Neural cell (in vitro differentiated cells): ENCODE data around the gene TIGD1. TPM values are rescaled to one million over a fixed set of nuclear protein-coding genes. Genes with fewer than 3 reads are reported as not detected.

Experiments
- H2AFZ ChIP-seq: fragments of 200-600, 300-800 bp; sonication (generic), shearing (Covaris generic); 2 replicates; pipeline ENCODE4 v1.6.0; 2014; ENCODE audit warnings: low read depth, mild to moderate bottlenecking, antibody characterized with exemption, low read length, moderate library complexity
- H3F3A ChIP-seq: fragments of 200-600 bp; shearing (Covaris generic); 2 replicates; pipeline ENCODE4 v1.6.1; 2016; ENCODE audit warnings: mild to moderate bottlenecking, moderate library complexity, mixed read lengths, antibody characterized with exemption, low read length; ENCODE audit not compliant: insufficient read depth, poor library complexity, severe bottlenecking
- H3K27ac ChIP-seq: fragments of 200-600, 300-800 bp; sonication (generic), shearing (Covaris generic); 2 replicates; pipeline ENCODE4 v1.5.1; 2014; ENCODE audit warnings: mild to moderate bottlenecking, low read length, moderate library complexity
- H3K27me3 ChIP-seq: fragments of 300-800, 200-600 bp; sonication (generic), shearing (Covaris generic); 2 replicates; pipeline ENCODE4 v1.6.0; 2014; ENCODE audit warnings: mild to moderate bottlenecking, low read depth, low read length, moderate library complexity; ENCODE audit not compliant: insufficient read depth
- H3K36me3 ChIP-seq: fragments of 300-800, 200-600 bp; sonication (generic), shearing (Covaris generic); 2 replicates; pipeline ENCODE4 v1.5.1; 2014; ENCODE audit warnings: mild to moderate bottlenecking, antibody characterized with exemption, low read length, moderate library complexity; ENCODE audit not compliant: insufficient read depth
- H3K4me2 ChIP-seq: fragments of 300-800, 200-600 bp; sonication (generic), shearing (Covaris generic); 2 replicates; pipeline ENCODE4 v1.6.0; 2014; ENCODE audit warnings: mild to moderate bottlenecking, low read length
- H3K4me3 ChIP-seq: fragments of 300-800, 200-600 bp; sonication (generic), shearing (Covaris generic); 2 replicates; pipeline ENCODE4 v1.5.1; 2014; ENCODE audit warnings: mild to moderate bottlenecking, low read length, moderate library complexity
- H3K79me2 ChIP-seq: fragments of 200-600 bp; shearing (Covaris generic); replicated peaks from 2 replicates; pipeline ENCODE4 v1.6.0; 2014; ENCODE audit warnings: mild to moderate bottlenecking, low read length, moderate library complexity; ENCODE audit not compliant: insufficient read depth
- H3K9ac ChIP-seq: fragments of 300-800, 200-600 bp; sonication (generic), shearing (Covaris generic); 2 replicates; pipeline ENCODE4 v1.6.1; 2016; ENCODE audit warnings: mild to moderate bottlenecking, low read length, mixed read lengths
- H3K9me2 ChIP-seq: fragments of 200-600 bp; shearing (Covaris generic); 2 replicates; pipeline ENCODE4 v1.6.1; 2016; ENCODE audit warnings: mild to moderate bottlenecking, low read length, mixed read lengths; ENCODE audit not compliant: insufficient read depth
- H3K9me3 ChIP-seq: fragments of 200-600, 300-800 bp; sonication (generic), shearing (Covaris generic); 2 replicates; pipeline ENCODE4 v1.6.1; 2016; ENCODE audit warnings: mild to moderate bottlenecking, mixed run types, low read length, moderate library complexity, mixed read lengths
- H4K20me1 ChIP-seq: fragments of 200-600 bp; shearing (Covaris generic); 2 replicates; pipeline ENCODE4 v1.6.1; 2016; ENCODE audit warnings: mild to moderate bottlenecking, mixed run types; ENCODE audit not compliant: insufficient read depth
- EP300 ChIP-seq: fragments of 450-650 bp; conservative IDR thresholded peaks from 2 replicates; pipeline ENCODE4 v1.6.1; 2014; ENCODE audit warnings: antibody characterized with exemption, mild to moderate bottlenecking, moderate library complexity; ENCODE audit not compliant: poor library complexity, severe bottlenecking
- EZH2 ChIP-seq: fragments of 200-600, 300-800 bp; shearing (Covaris generic), sonication (generic); IDR thresholded peaks from 2 replicates; pipeline ENCODE4 v1.6.1; 2014; ENCODE audit warnings: antibody characterized with exemption, low read length, borderline replicate concordance, mild to moderate bottlenecking; ENCODE audit not compliant: insufficient read depth, poor library complexity, severe bottlenecking
- MXI1 ChIP-seq: fragments of 450-650 bp; conservative IDR thresholded peaks from 2 replicates; pipeline ENCODE4 v1.6.1; 2014; ENCODE audit warnings: antibody characterized with exemption, mild to moderate bottlenecking; ENCODE audit not compliant: poor library complexity, severe bottlenecking
- POLR2AphosphoS5 ChIP-seq: IDR thresholded peaks from 2 replicates; pipeline ENCODE4 v1.6.1; 2012
- RAD21 ChIP-seq: fragments of 450-650 bp; conservative IDR thresholded peaks from 2 replicates; pipeline ENCODE4 v1.6.1; 2014; ENCODE audit warnings: antibody characterized with exemption, mild to moderate bottlenecking, moderate library complexity
- SMC3 ChIP-seq: fragments of 450-650 bp; conservative IDR thresholded peaks from 2 replicates; pipeline ENCODE4 v1.6.1; 2014; ENCODE audit warnings: antibody characterized with exemption, mild to moderate bottlenecking, moderate library complexity; ENCODE audit not compliant: poor library complexity
- TAF1 ChIP-seq: IDR thresholded peaks from 2 replicates; pipeline ENCODE4 v1.6.1; 2012; ENCODE audit warnings: low read depth
- polyA plus RNA-seq: library from polyadenylated mRNA; depleted of rRNA; stranded (reverse); fragments of >200 nt; gene quantifications from 2 replicates; pipeline ENCODE4 v1.2.3, GENCODE V29; 2014
- TF ChIP-seq, protein P1 (sequence below): fragments of 450-650 bp; IDR thresholded peaks from 2 replicates; pipeline ENCODE4 v1.5.1; 2014; ENCODE audit warnings: antibody characterized with exemption, mild to moderate bottlenecking, moderate library complexity; ENCODE audit not compliant: poor library complexity, severe bottlenecking
- TF ChIP-seq, protein P2 (sequence below): IDR thresholded peaks from 2 replicates; pipeline ENCODE4 v1.6.1; 2012; ENCODE audit warnings: borderline replicate concordance

Gene TIGD1
- polyA plus RNA-seq, 1 donor from 2014 or later, result 29.3 TPM

DNA sequence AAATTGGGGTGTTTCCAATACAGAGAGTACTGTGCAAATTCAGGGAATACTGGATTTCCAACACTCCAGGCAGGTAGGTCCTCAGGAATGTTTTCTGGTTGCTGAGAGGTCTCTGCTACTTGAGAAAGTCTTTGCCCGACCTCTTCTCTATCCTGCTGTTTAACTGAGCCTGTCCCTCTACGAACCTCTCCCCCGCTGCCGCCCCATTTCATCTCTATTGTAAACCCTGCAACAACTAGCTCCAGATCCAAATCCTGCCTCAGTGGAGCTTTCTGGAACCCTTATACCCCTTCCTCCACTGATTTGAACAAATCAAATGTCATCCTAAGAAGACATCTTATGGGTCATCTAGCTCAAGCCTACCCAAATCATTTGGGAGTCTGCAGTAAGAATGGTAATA lies 1.4 kb upstream of the TIGD1 start:
- Histone ChIP-seq H3K79me2 (peaks cover 46% of the 10 kb centered on the region), H3K27ac (no peak overlapping the region), H2AFZ (no peak overlapping the region), H3K9ac (peak overlapping the region; percentile 97), H3K9me2 (no peaks in the 10 kb centered on the region), H3K4me2 (peak overlapping the region; percentile 90), H3K27me3 (no peaks in the 10 kb centered on the region), H3F3A (no peaks in the 10 kb centered on the region), H3K9me3 (no peaks in the 10 kb centered on the region), H3K36me3 (peaks cover 10% of the 10 kb centered on the region), H3K4me3 (peak overlapping the region; percentile 94), H4K20me1 (no peaks in the 10 kb centered on the region)
- TF ChIP-seq TAF1 (no peak), EP300 (no peak), EZH2 (no peak), POLR2AphosphoS5 (no peak)
- TF ChIP-seq, protein P1, sequence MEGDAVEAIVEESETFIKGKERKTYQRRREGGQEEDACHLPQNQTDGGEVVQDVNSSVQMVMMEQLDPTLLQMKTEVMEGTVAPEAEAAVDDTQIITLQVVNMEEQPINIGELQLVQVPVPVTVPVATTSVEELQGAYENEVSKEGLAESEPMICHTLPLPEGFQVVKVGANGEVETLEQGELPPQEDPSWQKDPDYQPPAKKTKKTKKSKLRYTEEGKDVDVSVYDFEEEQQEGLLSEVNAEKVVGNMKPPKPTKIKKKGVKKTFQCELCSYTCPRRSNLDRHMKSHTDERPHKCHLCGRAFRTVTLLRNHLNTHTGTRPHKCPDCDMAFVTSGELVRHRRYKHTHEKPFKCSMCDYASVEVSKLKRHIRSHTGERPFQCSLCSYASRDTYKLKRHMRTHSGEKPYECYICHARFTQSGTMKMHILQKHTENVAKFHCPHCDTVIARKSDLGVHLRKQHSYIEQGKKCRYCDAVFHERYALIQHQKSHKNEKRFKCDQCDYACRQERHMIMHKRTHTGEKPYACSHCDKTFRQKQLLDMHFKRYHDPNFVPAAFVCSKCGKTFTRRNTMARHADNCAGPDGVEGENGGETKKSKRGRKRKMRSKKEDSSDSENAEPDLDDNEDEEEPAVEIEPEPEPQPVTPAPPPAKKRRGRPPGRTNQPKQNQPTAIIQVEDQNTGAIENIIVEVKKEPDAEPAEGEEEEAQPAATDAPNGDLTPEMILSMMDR, result no peak

DNA sequence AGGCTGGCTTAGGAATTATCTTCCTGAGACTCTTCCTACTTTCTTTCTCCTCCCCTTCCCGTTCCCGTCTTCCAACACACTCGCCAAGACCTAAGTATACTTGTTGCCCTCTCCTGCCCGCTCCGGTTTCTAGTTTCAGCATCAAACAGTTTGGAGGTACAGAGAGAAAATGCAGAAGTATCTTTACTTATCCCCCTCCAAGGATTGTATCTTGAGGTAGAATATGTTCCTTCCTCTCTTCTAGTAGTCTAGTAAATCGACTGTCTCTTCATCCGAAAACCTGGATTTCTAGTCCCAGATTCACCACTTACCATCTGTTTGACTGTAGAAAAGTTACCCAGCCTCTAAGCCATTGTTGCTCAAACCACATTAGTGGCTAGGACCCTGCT lies 887 bp upstream of the TIGD1 start:
- TF ChIP-seq, protein P2, sequence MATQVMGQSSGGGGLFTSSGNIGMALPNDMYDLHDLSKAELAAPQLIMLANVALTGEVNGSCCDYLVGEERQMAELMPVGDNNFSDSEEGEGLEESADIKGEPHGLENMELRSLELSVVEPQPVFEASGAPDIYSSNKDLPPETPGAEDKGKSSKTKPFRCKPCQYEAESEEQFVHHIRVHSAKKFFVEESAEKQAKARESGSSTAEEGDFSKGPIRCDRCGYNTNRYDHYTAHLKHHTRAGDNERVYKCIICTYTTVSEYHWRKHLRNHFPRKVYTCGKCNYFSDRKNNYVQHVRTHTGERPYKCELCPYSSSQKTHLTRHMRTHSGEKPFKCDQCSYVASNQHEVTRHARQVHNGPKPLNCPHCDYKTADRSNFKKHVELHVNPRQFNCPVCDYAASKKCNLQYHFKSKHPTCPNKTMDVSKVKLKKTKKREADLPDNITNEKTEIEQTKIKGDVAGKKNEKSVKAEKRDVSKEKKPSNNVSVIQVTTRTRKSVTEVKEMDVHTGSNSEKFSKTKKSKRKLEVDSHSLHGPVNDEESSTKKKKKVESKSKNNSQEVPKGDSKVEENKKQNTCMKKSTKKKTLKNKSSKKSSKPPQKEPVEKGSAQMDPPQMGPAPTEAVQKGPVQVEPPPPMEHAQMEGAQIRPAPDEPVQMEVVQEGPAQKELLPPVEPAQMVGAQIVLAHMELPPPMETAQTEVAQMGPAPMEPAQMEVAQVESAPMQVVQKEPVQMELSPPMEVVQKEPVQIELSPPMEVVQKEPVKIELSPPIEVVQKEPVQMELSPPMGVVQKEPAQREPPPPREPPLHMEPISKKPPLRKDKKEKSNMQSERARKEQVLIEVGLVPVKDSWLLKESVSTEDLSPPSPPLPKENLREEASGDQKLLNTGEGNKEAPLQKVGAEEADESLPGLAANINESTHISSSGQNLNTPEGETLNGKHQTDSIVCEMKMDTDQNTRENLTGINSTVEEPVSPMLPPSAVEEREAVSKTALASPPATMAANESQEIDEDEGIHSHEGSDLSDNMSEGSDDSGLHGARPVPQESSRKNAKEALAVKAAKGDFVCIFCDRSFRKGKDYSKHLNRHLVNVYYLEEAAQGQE, result no peak
- TF ChIP-seq MXI1 (no peak), EP300 (no peak)
- H3K4me3 ChIP-seq, result peak overlapping the region; percentile 94
- H3K9me2 ChIP-seq, result no peaks in the 10 kb centered on the region
- H3K36me3 ChIP-seq, result peaks cover 10% of the 10 kb centered on the region
- no peaks in the 10 kb centered on the region for H3K9me3 ChIP-seq
- H3K9ac ChIP-seq, result peak overlapping the region; percentile 97
- no peaks in the 10 kb centered on the region for H4K20me1 ChIP-seq
- no peaks in the 10 kb centered on the region for H3K27me3 ChIP-seq
- H3K79me2 ChIP-seq, result peaks cover 46% of the 10 kb centered on the region
- peak overlapping the region; percentile 90 for H3K4me2 ChIP-seq
- no peaks in the 10 kb centered on the region for H3F3A ChIP-seq
- H3K27ac ChIP-seq, result peak overlapping the region; percentile 97
- H2AFZ ChIP-seq, result peak overlapping the region; percentile 99

DNA sequence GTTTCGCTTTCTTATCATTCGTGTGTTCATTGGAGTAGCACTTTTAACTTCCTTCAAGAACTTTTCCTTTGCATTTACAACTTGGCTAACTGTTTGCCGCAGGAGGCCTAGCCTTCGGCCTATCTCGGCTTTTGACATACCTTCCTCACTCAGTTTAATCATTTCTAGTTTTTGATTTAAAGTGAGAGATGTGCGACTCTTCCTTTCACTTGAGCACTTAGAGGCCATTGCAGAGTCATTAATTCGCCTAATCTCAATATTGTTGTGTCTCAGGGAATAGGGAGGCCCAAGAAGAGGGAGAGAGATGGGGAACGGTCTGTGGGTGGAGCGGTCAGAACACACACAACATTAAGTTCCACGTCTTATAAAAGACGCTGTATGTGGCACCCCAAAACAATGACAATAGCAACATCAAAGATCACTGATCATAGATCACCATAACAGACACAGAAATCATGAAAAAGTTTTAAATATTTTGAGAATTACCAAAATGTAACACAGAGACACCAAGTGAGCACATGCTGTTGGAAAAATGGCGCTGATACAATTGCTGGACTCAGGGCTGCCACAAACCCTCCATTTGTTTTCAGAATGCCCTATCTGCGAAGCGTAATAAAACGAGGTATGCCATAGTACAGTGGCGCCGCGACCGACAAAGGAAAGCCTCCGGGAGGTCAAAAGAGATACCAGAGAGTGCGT lies 553 bp downstream of the TIGD1 start:
- peak overlapping the region; percentile 97 for H3K9ac ChIP-seq
- peaks cover 50% of the 10 kb centered on the region for H3K79me2 ChIP-seq
- peak overlapping the region; percentile 97 for H3K27ac ChIP-seq
- no peaks in the 10 kb centered on the region for H3K9me2 ChIP-seq
- peak overlapping the region; percentile 57 for H3K4me2 ChIP-seq
- no peaks in the 10 kb centered on the region for H3F3A ChIP-seq
- H2AFZ ChIP-seq, result peak overlapping the region; percentile 99
- TF ChIP-seq EZH2, result no peak
- TF ChIP-seq, protein P2, result no peak
- TF ChIP-seq SMC3, result no peak
- TF ChIP-seq POLR2AphosphoS5, result no peak
- no peak for TF ChIP-seq MXI1
- no peak for TF ChIP-seq TAF1
- TF ChIP-seq EP300, result no peak
- TF ChIP-seq, protein P1, result no peak
- no peak for TF ChIP-seq RAD21
- peaks cover 16% of the 10 kb centered on the region for H3K36me3 ChIP-seq
- no peaks in the 10 kb centered on the region for H3K9me3 ChIP-seq
- H4K20me1 ChIP-seq, result no peaks in the 10 kb centered on the region
- no peaks in the 10 kb centered on the region for H3K27me3 ChIP-seq
- peak overlapping the region; percentile 94 for H3K4me3 ChIP-seq
